ENCODE results near the gene CEP70.

CEP70 gene

GRCh38 chr3:138472141-138472825 is 121.8 kb downstream of the CEP70 start:
- no peak for ATAC-seq
- TF ChIP-seq SNAI2 (CRISPR knock-in tag; IDR thresholded peaks at IDR 0.05): no peak
- no peak for TF ChIP-seq TOX (CRISPR knock-in tag; IDR thresholded peaks at IDR 0.05; ENCODE audit: borderline replicate concordance)
- no peak for TF ChIP-seq ZNF70 (CRISPR knock-in tag; IDR thresholded peaks at IDR 0.05)
- no peak for TF ChIP-seq ZC3H10 (CRISPR knock-in tag; IDR thresholded peaks at IDR 0.05)
- no peak for TF ChIP-seq GLIS3 (CRISPR knock-in tag; IDR thresholded peaks at IDR 0.05)

GRCh38 chr3:138471481-138471880 is 122.6 kb downstream of the CEP70 start:
- TF ChIP-seq PATZ1 (CRISPR knock-in tag; IDR thresholded peaks at IDR 0.05; ENCODE audit: borderline replicate concordance) (no peak), ZC3H10 (CRISPR knock-in tag; IDR thresholded peaks at IDR 0.05) (no peak), OSR1 (CRISPR knock-in tag; IDR thresholded peaks at IDR 0.05) (no peak), TCF4 (CRISPR knock-in tag; IDR thresholded peaks at IDR 0.05; ENCODE audit: borderline replicate concordance) (no peak), TOX (CRISPR knock-in tag; IDR thresholded peaks at IDR 0.05; ENCODE audit: borderline replicate concordance) (no peak), ZNF70 (CRISPR knock-in tag; IDR thresholded peaks at IDR 0.05) (no peak), ZNF8 (CRISPR knock-in tag; IDR thresholded peaks at IDR 0.05) (no peak), GLIS3 (CRISPR knock-in tag; IDR thresholded peaks at IDR 0.05) (no peak), RARB (CRISPR knock-in tag; IDR thresholded peaks at IDR 0.05) (no peak), PPARA (CRISPR knock-in tag; IDR thresholded peaks at IDR 0.05; ENCODE audit: borderline replicate concordance) (no peak), CREB5 (CRISPR knock-in tag; IDR thresholded peaks at IDR 0.05; ENCODE audit: low read depth) (no peak), POU6F1 (CRISPR knock-in tag; IDR thresholded peaks at IDR 0.05; ENCODE audit: borderline replicate concordance, low read depth) (no peak), CSDC2 (CRISPR knock-in tag; IDR thresholded peaks at IDR 0.05) (no peak)

GRCh38 chr3:138470687-138471086 is 123.4 kb downstream of the CEP70 start:
- TF ChIP-seq PPARA (CRISPR knock-in tag; IDR thresholded peaks at IDR 0.05; ENCODE audit: borderline replicate concordance) (no peak), ZFP3 (CRISPR knock-in tag; IDR thresholded peaks at IDR 0.05) (no peak), CSDC2 (CRISPR knock-in tag; IDR thresholded peaks at IDR 0.05) (no peak), ZFP30 (CRISPR knock-in tag; IDR thresholded peaks at IDR 0.05) (no peak), TSHZ2 (CRISPR knock-in tag; IDR thresholded peaks at IDR 0.05) (no peak), RARB (CRISPR knock-in tag; IDR thresholded peaks at IDR 0.05) (no peak), ISL1 (CRISPR knock-in tag; IDR thresholded peaks at IDR 0.05) (no peak), OSR1 (CRISPR knock-in tag; IDR thresholded peaks at IDR 0.05) (no peak), CSRNP3 (CRISPR knock-in tag; IDR thresholded peaks at IDR 0.05) (no peak), ARNTL (CRISPR knock-in tag; IDR thresholded peaks at IDR 0.05; ENCODE audit: borderline replicate concordance, low read depth) (no peak), ESRRG (CRISPR knock-in tag; IDR thresholded peaks at IDR 0.05) (no peak), TOX (CRISPR knock-in tag; IDR thresholded peaks at IDR 0.05; ENCODE audit: borderline replicate concordance) (no peak), ZC3H10 (CRISPR knock-in tag; IDR thresholded peaks at IDR 0.05) (no peak)
- ATAC-seq: no peak; the same call in 2 of the 3 replicates

More at GRCh38 chr3:138471481-138471880, 122.6 kb downstream of the CEP70 start:
- no peak for ATAC-seq
